HG03442 (cell line): ENCODE measurements around the gene VAMP3.

Source experiments
- ATAC-seq: cut with Tn5 transposase; IDR thresholded peaks from one replicate; pipeline ENCODE4 v1.9.1; 2021; ENCODE audit warnings: mild to moderate bottlenecking, moderate library complexity; ENCODE audit not compliant: unreplicated experiment

The VAMP3 gene

GRCh38 chr1:7810395-7810794 lies 39.3 kb downstream of the VAMP3 start:
- ATAC-seq, result no peak

GRCh38 chr1:7811476-7811875 lies 40.4 kb downstream of the VAMP3 start:
- no peak for ATAC-seq

DNA sequence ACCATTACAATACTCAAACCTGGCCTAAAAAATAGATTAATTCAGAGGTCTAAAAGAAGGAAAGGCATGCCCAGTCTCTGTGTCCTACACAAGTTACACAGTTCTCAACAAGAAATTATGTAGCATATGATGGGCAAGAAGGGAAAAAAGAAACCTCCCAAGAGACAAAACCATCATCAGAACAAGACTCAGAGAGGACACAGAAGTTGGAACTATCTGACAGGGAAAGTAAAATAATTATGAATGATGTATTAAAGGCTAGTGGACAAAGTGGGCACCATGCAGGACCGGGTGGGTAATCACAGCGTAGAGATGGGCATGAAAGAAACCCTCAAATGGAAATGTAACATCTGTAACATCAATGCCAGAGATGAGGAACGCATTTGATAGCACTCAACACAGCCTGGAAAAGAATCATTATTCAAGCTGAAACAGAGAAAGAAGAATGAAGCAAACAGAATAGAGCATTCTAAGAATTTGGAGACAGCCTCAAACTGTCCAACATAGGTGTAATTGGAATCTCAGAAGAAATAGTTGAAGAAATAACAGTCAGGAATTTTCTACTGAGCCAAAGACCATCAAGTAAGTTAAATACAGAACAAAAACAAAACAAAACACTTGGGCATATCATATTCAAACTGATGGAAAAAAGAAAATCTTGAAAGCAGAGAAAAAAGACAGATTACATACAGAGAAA lies 42.7 kb downstream of the VAMP3 start:
- ATAC-seq, result no peak

GRCh38 chr1:7821282-7821681 lies 50.2 kb downstream of the VAMP3 start:
- no peak for ATAC-seq

- no peak for ATAC-seq
Measured at GRCh38 chr1:7824701-7825100, 53.6 kb downstream of the VAMP3 start.

- no peak for ATAC-seq
Measured at GRCh38 chr1:7826363-7826762, 55.3 kb downstream of the VAMP3 start.

- ATAC-seq, result no peak
Measured at GRCh38 chr1:7827126-7827955, 56.2 kb downstream of the VAMP3 start.
